Glomerular visceral epithelial cell (primary cell): ENCODE data around the gene GYPC.
"Not testable (repeated sequence)": the region's sequence is repeated elsewhere in the genome, so short reads cannot be mapped to it uniquely, and the experiment has no call there.

Experiments used
- DNase-seq: peaks from one replicate; pipeline ENCODE4 v3.0.0-alpha.2; 2016; ENCODE audit errors: extremely low spot score

GYPC gene, protein sequence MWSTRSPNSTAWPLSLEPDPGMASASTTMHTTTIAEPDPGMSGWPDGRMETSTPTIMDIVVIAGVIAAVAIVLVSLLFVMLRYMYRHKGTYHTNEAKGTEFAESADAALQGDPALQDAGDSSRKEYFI

DNA sequence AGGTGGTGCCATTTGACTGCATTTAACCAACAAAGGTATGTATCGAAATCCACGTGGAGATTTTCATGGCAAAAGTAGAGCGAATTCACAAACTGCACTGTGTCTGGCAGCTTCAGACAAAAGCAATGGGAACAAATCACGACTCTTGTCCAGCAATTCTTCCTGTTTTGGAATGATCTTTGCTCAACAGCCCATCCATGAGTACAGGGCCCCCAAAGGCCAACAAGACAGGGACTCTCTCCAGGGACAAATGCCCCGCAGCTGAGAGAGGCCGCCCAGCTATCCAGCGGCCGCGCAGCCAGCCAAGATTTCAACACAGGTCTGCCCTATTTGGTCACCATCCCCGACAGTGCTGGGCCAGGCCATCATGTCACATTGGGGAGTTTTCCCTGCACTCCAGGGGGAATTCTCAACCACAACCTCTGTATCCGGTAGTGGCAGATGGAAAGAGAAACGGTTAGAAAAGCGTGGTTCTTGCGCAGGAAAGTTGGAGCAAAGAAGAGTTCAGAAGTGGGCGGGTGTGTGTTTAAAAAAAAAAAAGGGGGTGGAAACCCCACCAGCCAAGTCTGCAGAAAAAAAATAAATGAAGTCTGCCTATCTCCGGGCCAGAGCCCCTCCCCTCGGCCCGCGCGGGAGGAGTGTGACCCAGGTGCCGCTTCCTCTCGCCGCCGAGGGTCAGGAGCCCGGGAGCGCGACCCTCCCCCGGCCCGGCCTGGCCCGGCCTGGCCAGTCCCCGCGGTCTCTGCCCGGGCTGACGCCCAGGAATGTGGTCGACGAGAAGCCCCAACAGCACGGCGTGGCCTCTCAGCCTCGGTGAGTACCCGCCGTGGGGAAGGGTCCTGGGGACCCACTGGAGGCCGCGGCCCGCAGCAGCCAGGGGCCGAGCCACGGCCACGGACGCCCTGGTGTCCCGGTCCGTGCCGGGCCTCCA lies at the start of gene GYPC:
TSS of gene GYPC (plus strand) at position 659 of the 931 bp plus-strand sequence. CDS start at position 765, 106 bp downstream.
- peak; percentile 51 for DNase-seq

DNA sequence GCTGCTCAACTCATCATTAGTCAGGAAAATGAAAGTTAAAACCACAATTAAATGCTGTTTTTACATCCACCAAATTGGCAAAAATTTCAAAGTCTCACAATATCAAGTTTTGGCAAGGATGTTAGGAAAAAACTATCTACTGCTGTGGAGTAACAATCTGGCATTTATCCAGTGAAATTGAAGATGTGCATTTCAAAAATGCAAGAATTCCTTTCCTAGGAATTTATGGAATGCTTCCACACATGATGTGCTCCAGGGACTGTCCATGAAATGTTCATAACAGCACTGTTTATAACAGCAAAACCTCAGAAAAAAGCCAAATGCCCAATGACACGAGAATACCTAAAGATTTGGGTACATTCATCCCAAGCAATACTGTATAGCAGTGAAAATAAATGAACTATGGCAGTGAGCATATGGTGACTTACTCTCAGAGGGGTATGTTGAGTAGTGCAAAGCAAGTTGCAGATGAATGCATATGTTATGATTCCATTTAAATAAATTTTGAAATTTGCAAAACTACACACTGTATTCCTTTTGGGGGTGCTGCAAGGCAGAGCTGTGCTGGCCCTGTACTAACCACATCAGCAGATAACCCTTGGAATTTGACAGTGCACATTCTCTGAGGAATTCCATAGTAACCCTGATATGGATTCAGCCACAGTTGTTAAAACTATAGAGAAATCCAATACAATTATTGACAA lies 41.3 kb upstream of the GYPC start:
- peak; percentile 17 for DNase-seq

DNA sequence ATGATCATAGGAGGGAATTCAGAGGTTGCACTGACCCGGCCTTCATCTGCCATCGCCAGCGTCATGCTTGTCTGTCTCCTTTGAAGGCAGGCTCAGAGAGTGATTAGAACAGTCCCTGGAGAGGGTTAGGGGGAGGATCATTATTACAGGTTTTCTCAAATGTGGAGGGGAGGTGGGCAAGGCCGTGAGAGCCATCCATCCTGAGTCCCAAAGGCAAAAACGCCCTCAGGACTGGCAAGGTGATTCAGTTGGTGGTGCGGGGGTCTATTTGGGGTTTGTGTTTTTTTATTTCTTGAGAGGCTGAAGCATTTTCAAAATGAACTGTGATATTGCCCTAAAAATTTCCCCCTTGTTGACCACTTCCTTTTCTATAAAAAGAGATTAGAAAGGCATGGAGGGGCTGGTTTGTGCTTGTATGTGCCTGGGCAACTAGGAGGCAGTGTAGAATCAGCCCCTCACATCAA lies 39.3 kb upstream of the GYPC start:
- no peak for DNase-seq

DNA sequence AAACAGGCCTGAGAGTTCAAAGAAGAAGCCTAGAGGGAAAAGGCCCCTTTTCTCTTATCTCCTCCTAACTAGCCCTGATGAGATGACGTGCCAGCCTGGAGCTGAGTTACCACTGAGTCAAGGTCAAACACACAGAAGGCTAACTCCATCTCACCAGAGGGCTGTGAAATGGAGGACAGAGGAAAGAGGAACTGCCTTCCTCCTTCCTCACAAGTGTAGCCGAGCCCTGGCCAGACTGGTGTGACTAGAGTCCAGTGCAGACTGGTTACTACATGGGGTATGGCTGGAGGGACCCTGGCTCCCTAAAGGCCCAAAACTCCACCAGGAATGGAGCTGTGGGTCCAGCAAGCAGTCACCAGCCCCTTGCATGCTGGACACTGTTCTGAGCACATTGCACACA lies 35.7 kb upstream of the GYPC start:
- no peak for DNase-seq

DNA sequence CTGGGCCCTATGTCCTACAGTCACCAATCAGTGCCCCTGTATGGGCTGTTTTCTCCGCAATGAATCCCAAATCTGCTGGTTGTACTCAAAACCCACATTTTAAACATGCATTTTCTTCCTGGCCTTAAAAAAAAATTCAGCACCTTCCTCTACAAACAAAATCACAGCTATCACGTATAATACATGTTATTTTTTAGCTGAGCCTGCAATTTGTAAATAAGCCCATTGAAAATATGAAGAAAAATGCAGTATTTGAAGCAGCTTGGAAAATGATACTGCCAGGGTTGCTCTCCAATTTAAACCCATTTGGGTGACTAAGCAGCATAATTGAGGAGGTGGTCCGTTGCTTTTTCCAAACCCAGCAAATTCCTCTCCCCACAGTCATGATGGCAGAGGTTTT lies 33.0 kb upstream of the GYPC start:
- DNase-seq = no peak

DNA sequence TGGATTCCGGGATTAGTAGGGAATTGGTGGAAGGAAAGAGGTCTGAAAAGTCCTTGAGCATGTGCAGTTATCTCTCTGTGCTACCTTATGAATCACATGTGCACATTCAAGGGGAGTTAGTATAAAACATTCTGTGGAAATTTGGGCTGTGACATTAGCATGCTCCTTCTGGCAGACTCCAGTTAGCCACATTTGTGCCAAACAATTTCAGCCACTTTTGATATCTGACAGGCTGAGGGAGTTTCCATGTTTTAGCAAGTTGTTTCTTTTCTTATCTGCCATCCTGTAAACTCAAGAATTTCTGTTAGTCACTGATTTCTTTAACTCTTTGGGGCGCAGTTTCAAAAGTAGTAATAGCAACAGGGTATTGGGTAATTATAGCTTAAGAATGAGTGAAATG lies 28.3 kb upstream of the GYPC start:
- DNase-seq = no peak

DNA sequence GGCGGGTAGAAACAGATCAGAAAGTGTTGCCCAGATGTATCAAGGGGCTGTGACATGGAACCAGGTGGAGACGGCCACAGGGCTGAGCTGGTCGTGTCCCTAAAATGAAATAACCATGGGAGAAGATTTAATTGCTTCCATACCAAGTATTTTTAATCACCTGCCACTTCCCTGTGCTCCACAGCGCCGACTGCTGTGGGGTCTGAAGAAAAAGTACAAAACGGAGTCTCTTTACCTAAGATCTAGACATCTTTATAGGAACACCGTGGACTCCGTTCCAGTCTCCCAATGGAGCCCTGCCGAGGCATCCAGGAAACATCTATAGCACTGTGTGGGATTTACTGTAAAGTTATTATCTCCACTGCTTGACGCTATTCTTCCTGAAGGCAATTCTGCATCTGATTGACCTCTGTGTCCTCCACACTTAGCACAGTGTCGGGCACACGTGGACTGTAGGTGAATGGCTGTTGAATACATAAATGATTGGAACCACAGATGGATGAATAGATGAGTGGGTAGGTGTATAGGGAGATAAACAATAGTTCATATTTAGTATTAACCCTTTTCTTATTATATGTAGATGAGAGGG lies 21.6 kb upstream of the GYPC start:
- DNase-seq = peak; percentile 14

DNA sequence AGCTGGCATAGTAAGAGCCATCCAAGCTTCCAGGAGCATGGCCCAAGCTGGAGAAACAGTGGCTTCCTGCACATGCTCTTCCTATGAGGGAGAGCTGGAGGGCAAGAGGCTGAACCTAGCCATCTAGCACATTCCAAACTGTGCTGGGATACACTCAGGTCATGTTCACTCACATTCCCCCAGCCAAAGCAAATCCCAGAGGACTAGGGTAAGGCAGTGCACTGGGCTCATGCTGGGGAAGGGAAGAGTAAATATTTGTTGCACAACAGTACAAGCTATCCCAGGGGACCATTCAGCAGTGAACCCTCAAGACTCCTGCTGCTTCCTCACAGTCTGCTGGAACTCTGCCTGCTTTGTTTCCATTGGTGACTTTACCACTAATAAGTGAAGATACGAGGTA lies 20.7 kb upstream of the GYPC start:
- no peak for DNase-seq

DNA sequence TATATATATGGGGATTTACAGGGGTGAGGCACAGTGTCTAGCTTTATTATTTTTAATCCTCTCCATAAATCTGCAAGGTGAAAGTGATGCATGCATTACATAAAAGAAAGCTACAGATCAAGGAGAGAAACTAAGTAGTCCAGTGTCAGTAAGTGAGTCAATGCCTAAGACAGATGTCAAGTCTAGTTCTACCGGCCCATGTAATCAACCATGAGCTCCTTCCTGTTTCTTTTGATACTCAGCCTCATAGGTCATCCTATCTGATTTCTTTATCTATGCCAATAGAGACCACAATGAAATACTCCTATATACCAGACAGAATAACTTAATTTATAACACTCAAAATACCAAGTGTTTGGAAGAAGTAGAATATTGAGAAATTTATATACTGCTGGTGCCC lies 20.2 kb upstream of the GYPC start:
- DNase-seq = no peak

DNA sequence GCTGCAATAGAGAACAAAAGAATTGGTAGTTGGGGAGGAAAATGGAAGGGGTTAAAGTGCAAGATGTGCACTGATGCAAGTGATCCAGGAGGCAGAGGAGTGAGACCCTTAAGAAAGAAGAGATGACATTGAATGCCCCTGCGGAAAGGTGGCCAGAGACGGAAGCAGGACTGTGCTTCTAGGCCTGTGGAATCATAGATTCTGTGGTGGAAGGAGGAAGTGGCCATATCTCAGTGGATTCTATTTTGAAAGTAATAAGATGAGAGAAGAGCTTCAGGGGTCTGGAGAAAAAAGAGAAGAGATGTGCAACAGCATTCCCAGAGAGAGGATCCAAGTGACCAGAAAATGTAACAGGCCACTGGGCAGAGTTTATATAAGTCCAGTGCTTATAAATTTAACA lies 18.6 kb upstream of the GYPC start:
- DNase-seq = no peak

DNA sequence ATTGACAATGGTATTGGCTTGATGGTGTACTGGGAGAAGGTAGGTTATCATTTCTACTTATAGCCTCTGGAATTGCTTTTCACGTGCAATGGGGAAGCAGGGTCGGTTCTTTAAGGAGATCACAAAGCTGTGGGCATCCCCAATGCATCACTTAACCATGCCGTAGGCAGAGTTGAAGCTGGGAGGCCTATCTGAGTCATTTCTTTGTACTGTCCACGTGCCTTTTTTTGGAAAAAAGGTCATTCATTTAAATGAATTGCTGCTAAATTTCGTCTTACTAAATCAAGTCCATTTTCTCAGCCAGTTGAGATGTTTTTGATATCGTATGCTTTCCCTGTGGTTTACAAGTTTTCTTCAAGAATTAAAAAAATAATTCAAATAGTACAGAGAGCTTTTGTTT lies 17.2 kb upstream of the GYPC start:
- DNase-seq = no peak

DNA sequence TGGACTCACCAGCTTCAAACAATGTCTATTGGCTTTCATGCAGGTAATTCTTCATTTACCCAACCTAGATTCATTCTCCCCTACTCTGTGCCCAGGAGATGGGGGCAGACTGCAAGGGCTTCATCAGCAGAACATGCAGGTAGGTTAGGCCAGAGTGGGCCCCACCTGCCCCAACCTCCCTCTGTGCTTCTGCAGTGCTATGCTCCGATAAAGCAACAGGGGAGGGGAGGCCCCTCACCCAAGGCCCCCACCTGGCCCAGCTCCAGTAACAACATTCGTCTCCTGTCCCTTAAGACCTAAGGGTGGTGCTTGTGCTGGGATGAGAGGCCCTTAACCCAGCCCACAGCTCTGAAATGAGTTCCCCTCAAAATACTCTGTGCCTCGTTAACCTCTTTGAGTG lies 16.7 kb upstream of the GYPC start:
- DNase-seq = no peak

DNA sequence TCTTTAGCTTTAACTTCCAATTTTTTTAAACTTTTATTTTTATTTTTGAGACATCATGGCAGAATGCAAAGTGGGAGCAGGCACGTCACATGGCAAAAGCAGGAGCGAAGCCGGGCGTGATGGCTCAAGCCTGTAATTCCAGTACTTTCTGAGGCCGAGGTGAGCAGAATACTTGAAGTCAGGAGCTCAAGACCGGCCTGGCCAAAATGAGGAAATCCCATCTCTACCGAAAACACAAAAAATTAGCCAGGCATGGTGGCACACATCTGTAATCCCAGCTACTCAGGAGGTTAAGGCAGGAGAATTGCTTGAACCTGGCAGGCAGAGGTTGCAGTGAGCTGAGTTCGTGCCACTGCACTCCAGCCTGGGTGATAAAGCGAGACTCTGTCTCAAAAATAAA lies 14.7 kb upstream of the GYPC start:
- DNase-seq = not testable (repeated sequence)

DNA sequence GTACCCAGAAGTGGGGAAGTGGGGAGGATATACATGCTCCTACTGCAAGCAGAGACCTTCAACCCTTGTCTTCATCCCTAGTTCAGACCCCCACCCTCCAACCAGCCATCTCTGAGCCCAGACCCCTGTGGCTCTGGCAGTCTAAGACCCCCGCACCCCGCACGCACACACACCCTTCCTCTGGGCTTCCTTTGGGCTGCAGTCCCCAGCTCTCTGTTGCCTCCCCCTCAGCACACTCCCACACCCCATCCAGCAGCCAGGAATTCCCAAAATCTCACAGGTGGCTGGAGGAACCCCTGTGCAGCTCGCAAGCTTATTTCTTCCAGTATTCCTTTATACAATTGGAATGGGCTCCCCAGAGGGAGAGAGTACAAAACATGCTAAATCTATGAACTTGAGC lies 13.9 kb upstream of the GYPC start:
- no peak for DNase-seq

DNA sequence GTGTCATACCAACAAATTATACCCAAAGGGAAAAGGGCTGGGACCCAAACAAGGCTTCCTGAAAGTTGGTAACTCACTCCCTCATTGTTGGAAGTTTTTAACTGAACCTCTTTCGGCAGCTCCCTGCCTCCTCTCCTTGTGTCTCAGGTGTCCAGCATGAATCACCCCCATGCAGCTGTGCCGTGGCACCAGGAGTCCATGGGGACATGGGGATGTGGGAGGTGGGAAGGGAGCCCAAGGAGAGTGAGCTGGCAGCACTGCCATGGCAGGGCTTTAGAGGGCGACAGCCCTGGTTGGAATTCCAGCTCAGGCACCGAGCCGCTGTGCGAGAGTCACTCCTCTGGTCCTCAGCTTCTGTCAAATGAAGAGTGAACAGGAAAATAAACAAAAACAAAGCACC lies 12.5 kb upstream of the GYPC start:
- DNase-seq = no peak

DNA sequence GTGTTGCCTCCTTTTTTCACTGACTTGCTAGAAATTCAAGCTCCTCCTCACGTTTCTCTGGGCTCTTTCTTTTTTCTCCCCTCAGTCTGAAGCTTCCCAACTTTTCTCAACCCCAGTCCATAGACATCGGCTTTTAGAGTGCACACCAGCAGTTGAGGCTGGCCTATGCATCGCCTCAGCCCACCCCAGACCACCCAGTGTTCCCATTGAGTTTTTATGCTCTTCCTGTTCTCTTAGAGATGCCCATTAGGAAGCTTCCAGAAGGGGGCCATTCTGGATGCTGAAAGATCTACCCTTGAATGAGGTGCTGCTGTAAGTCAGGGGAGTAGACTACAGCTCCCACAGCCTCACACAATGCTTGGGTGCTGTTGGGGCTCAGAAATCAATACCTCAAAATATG lies 12.0 kb upstream of the GYPC start:
- no peak for DNase-seq

DNA sequence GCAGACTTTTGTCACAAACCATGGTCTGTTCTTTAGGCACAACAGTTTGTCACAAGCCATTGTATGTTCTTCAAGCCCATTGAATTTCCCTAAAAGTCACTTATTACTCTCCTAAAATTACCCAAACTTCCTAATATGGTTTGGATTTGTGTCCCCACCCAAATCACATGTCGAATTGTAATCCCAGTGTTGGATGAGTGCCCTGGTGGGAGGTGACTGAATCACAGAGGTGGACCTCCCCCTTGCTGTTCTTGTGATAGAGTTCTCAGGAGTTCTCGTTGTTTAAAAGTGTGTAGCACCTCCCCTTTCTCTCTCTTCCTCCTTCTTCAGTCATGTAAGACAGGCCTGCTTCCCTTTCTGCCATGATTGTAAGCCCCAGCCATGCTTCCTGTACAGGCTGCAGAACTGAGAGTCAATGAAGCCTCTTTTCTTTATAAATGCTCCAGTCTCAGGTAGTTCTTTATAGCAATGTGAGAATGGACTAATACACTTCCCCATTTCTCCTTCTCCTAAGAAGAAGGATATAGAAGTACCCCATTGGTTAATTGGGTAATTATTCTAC lies 11.2 kb upstream of the GYPC start:
- no peak for DNase-seq

DNA sequence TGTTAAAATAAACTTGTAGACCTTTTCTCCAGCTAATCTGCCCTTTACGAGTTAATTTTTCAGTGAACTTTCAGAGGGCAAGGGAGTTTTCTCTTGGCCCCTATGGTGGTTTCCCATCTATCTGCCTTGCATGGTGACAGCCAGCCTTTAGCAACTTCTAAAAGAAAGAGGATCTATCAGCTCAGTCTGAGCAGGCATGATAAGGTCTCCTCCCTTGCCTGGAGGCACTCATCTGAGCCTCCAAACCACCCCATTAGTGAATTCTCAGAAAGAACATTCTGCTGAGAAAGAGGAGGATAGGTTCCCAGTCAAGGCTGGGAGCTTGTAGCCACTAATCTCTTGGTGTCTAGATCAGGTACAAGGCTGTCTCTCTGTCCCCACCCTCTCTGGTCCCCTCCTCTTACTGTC lies 10.7 kb upstream of the GYPC start:
- no peak for DNase-seq

DNA sequence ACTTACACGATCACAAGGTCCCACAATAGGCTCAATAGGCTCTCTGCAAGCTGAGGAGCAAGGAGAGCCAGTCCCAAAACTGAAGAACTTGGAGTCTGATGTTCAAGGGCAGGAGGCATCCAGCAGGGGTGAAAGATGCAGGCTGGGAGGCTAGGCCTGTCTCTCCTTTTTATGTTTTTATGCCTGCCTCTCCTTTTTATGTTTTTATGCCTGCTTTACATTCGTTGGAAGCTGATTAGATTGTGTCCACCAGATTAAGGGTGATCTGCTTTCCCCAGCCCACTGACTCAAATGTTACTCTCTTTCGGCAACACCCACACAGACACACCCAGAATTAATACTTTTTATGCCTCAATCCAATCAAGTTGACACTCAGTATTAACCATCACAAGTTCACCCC lies 9.9 kb upstream of the GYPC start:
- DNase-seq = no peak

DNA sequence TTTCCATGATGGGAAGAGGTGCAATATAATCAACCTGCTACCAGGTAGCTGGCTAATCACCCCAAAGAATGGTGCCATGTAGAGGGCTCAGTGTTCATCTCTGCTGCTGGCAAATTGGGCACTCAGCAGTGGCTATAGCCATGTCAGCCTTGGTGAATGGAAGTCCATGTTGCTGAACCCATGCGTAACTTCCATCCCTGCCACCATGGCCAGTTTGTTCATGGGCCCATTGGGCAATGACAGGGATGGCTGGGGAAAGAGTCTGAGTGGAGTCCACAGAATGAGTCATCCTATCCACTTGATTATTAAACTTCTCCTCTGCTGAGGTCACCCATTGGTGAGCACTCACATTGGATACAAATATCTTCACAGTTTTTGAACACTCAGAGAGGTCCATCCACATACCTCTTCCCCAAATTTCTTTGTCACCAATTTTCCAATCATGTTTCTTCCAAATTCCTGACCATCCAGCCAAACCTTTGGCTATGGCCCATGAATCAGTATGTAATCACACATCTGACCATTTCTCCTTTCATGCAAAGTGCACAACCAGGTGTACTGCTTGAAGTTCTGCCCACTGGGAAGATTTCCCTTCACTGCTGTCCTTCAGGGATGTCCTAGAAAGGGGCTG lies 8.1 kb upstream of the GYPC start:
- not testable (repeated sequence) for DNase-seq

DNA sequence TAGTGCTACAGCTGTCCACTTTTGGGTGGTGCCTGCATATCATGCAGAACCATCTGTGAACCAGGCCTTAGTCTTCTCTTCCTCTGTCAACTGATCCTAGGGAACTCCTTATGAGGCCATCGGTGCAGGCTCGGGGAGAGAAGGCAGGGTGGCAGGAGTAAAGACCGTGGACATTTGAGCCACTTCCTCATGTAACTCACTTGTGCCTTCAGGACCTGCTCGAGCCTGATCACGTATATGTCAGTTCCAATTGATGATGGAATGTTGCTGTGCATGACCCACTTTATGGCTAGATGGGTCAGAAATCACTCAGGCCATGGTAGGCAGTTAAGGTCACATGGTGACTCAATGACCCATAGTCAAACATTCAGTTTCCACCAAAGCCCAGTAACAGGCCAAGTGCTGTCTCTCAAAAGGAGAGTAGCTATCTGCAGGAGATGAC lies 7.6 kb upstream of the GYPC start:
- not testable (repeated sequence) for DNase-seq

DNA sequence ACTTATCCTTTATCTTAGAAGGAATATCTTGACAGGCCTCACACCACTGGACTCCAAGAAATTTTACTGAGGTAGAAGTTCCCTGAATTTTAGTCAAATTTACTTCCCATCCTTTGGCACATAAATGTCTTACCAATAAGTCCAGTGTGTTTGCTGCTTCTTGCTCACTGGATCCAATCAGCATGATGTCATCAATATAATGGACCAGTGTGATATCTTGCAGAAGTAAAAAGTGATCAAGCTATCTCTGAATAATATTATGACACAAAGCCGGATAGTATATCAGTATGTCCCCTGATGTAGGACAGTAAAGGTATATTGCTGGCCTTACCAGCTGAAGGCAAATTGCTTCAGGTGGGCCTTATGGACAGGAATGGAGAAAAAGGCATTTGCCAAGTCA lies 6.9 kb upstream of the GYPC start:
- no peak for DNase-seq
